Spleen (tissue), 7 donors: ENCODE measurements around the gene GFPT2.

ENCODE experiments used
- POLR2A ChIP-seq, 3 donors: fragments of 450-650 bp; IDR thresholded peaks; one replicate each; pipeline ENCODE4 v1.5.1; 2017; ENCODE audit warnings: antibody characterized with exemption in 3 of 3, mild to moderate bottlenecking in 1 of 3
- POLR2AphosphoS5 ChIP-seq, 3 donors: sonication (generic); formaldehyde crosslinking; IDR thresholded peaks; one replicate each; pipeline ENCODE4 v1.5.1; 2017; ENCODE audit warnings: antibody characterized with exemption in 3 of 3
- TF ChIP-seq, protein P1 (sequence below), 11 experiments: fragments of 200-600 bp in 7 of 11; fragments of 450-650 bp in 4 of 11; sonication (generic) in 4 of 11; IDR thresholded peaks in 8 of 11; conservative IDR thresholded peaks in 3 of 11; 1 replicate in 7 of 11; 2 replicates in 4 of 11; pipeline versions ENCODE4 v1.4.0 to v1.8.0; 2016 to 2021; ENCODE audit warnings: antibody characterized with exemption in 11 of 11, inconsistent platforms in 4 of 11, mild to moderate bottlenecking in 1 of 11
- donor health status: DM: no; HTN: no; CAD: no; lungs with moderate emphysema.
- donor health status: DM: no; HTN: no; CAD: no.
- donor health status: DM: no; HTN: no; CAD: no.

DNA sequence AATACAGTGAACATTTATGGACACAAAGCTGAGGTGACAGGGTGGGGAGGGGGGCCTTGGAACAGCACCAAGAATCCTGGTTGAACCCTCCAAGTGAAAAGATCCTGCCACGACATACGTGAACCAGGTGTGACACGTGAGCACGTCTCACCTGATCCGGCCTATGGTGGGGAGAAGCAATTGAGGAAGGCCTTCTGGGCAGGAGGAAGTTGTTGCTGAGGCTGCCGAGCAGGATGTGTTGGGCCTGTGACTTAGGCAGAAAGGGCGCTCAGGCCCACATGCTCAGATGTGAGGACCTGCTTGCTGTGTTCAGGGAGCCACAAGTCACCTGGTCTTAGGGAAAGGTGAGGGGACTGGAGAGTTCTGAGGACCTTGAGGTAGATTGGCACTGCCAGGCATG, 58.7 kb downstream of the GFPT2 start:
- TF ChIP-seq POLR2A (IDR thresholded peaks at IDR 0.05) (no peak), POLR2AphosphoS5 (IDR thresholded peaks at IDR 0.05) (peak in 1 of 3 donors; percentile 17)
- TF ChIP-seq, protein P1, sequence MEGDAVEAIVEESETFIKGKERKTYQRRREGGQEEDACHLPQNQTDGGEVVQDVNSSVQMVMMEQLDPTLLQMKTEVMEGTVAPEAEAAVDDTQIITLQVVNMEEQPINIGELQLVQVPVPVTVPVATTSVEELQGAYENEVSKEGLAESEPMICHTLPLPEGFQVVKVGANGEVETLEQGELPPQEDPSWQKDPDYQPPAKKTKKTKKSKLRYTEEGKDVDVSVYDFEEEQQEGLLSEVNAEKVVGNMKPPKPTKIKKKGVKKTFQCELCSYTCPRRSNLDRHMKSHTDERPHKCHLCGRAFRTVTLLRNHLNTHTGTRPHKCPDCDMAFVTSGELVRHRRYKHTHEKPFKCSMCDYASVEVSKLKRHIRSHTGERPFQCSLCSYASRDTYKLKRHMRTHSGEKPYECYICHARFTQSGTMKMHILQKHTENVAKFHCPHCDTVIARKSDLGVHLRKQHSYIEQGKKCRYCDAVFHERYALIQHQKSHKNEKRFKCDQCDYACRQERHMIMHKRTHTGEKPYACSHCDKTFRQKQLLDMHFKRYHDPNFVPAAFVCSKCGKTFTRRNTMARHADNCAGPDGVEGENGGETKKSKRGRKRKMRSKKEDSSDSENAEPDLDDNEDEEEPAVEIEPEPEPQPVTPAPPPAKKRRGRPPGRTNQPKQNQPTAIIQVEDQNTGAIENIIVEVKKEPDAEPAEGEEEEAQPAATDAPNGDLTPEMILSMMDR (IDR thresholded peaks at IDR 0.05 in 8 of 11, conservative IDR thresholded peaks at IDR 0.05 in 3 of 11): no peak
